Medulla oblongata (tissue), 1 donor: ENCODE results near the gene CDK5RAP3.

Experiments used
- DNase-seq: peaks from one replicate; pipeline ENCODE4 v3.0.0-alpha.2; 2015; ENCODE audit errors: extremely low spot score

CDK5RAP3 gene

GRCh38 chr17:47948706-47949196 is 22.2 kb upstream of the CDK5RAP3 start:
- DNase-seq, result no peak

GRCh38 chr17:47949197-47949759 is 21.6 kb upstream of the CDK5RAP3 start:
- peak; percentile 88 for DNase-seq

GRCh38 chr17:47949946-47950345 is 21.0 kb upstream of the CDK5RAP3 start:
- DNase-seq, result no peak

- DNase-seq, result no peak
Measured at GRCh38 chr17:47950448-47950847, 20.5 kb upstream of the CDK5RAP3 start.

- DNase-seq, result no peak
Measured at GRCh38 chr17:47952171-47953021, 18.5 kb upstream of the CDK5RAP3 start.

DNA sequence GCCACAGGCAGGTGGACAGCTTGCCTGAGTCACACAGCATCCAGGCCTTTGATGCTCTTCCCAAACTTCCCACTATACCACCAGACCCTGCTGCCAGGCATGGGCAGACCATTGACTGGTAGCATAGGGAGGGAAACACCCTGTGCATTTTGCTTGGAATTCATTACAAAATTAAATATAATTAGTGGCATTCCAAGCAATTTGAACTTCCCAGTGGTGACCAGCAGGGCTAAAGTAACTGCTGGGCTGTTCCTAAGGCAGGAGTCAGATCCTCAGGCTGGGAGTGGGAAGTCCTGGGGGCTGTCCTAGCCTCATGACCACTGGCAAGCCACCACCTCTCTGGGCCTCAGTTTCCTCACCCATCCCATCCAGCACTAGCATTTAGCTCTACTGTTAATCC is 17.0 kb upstream of the CDK5RAP3 start:
- DNase-seq, result no peak

DNA sequence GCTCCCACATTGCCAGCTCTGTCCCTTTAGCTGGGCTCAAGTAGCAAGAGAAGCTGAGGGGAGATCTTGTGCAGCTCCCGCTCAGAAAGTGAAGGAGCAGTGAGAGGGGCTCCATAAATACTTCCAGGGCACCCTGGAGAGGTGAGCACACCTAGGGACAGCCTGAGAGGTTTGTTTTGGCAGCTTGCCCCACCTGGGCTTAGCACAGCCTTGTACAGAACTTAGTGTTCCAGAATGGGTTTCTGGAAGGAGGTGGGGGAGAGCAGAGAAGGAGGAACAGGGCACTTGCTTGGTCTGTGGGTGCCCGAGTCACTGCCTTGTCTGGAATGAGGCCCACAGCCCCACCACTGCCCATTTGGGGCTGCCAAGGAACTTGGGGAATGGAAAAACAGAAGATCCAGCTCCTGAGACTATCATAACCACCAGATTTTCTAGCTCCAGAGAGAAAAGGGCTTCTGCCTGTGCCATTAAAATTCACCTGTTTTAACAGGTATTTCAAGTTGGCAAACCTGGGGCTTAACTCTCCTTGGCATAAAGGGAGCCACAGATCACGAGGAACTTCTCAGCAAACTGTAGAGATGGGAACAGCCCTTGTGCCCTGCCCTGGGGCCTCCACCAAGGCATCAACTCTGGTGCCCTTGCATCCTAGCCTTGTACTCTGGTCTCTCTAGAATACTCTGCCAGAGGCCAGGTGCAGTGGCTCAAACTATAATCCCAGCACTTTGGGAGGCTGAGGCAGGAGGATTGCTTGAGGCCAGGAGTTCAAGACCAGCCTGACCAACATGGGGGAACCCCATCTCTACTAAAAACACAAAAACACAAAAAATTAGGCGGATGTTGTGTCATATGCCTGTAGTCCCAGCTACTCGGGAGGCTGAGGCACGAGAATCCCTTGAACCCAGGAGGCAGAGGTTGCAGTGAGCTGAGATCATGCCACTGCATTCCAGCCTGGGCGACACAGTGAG is 15.1 kb upstream of the CDK5RAP3 start:
- DNase-seq, result no peak

GRCh38 chr17:47956791-47957590 is 13.9 kb upstream of the CDK5RAP3 start:
- no peak for DNase-seq

- no peak for DNase-seq
Measured at GRCh38 chr17:47957591-47958490, 13.1 kb upstream of the CDK5RAP3 start, which contains the start of gene PRR15L. Gene PRR15L, minus strand, starts transcription at chr17:47957883. Its CDS starts 4,649 bp downstream, at chr17:47953234.

DNA sequence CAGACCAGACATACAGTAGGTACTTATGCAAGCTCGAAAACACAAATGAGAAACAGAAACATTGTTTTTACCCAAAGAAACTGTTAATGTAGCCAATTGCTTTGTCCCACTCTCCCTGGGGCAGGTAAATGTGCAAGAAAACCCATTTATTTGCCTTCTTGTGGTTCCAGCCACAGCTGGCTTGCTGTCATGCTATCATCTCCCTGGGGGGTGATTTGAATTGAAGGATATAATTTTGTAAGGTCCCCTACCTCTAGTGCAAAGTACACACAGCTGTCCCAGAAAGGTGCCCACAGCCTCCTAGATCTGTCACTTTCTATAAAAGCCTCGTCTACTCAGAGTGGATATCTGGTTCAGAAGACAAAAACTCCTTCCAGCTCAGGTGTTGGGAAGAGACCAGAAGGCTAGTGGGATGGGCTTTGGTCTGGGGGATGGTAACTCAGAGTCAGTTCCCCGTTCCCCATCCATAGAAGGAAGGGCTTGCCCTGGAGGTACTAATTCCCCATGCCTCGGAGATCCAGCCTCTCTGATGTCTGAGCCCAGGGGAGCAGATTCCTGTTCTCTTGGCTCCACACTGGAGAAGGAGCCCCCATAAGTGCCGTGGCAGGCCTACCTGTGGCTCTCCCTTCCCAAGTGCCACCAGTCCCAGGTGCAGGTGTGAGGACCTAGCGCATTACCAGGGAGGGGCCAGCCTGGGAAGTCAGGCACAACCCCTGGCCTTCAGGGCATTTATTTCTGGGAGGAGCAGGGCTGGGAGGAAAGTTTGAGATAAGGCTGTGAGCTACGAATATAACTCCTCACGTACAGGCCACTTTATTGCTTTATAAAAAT is 10.9 kb upstream of the CDK5RAP3 start:
- no peak for DNase-seq

GRCh38 chr17:47961406-47961805 is 9.5 kb upstream of the CDK5RAP3 start:
- DNase-seq, result no peak

DNA sequence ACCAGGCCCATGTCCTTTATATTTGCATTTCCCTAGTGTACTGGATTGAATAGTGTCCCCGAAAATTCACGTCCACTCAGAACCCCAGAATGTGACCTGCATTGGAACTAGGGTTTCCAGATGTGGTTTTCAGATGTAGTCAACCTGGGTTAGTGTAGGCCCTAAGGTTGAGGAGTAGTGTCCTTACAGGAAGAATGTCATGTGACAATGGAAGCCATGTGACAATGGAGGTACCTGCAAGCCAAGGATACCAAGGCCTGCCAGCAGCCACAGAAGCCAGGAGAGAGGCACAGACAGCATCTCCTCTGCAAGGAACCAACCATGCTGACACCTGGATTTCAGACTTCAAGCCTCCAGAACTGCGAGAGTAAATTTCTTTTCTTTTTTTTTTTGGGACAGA is 8.0 kb upstream of the CDK5RAP3 start:
- no peak for DNase-seq

GRCh38 chr17:47964856-47965255 is 6.1 kb upstream of the CDK5RAP3 start:
- DNase-seq, result no peak

DNA sequence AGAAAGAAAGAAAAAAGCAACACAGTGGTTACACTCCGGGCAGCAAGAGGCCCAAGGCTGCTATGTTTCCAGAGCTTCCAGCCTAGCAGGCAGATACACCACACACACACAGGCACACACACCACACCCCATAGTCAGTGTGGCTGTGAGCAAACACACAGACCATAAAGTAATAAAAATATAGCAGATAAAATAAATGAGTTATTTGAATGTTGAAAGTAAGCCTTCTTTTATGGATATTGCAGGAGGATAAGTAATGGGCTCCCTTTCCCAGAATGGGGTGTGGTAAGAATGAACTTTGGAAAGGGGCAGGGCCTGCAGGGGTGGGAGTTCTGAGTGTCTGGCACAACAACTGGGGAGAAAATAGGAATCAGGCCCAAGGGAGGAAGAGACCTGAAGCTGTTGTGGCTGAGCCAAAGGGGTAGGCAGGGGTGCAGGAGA is 4.8 kb upstream of the CDK5RAP3 start:
- no peak for DNase-seq

DNA sequence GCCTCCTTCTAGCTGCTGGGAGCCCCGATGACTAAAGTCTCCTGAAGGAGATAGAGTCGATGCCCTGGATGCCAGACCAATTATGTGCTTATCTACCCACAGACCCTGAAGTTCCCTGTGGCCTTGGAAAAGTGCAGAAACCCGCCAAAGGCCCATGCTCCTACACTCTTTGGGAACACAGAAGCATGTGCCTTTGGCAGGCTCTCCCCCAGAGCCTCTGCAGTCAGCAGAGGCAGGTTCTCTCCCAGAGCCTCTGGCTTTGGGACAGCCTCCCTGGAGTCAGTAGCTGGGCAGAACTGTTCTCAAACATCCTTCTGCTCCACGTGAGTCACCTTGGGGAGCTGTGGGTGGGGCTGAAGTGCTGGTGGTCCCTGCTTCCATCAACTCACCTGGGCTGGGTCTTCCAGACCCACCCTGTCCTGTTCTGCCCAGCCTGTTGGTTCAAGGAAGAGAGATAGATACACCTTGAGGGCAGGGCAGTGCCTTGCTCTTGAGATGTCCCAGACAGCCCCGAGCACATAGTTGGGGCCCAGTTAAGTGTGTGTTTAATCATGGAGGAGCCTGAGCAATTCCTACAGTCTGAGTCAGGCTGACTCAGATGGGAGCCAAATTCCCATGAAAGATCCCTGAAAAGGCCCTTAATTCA is 3.2 kb upstream of the CDK5RAP3 start:
- no peak for DNase-seq

GRCh38 chr17:47968836-47969235 is 2.1 kb upstream of the CDK5RAP3 start:
- DNase-seq, result no peak

DNA sequence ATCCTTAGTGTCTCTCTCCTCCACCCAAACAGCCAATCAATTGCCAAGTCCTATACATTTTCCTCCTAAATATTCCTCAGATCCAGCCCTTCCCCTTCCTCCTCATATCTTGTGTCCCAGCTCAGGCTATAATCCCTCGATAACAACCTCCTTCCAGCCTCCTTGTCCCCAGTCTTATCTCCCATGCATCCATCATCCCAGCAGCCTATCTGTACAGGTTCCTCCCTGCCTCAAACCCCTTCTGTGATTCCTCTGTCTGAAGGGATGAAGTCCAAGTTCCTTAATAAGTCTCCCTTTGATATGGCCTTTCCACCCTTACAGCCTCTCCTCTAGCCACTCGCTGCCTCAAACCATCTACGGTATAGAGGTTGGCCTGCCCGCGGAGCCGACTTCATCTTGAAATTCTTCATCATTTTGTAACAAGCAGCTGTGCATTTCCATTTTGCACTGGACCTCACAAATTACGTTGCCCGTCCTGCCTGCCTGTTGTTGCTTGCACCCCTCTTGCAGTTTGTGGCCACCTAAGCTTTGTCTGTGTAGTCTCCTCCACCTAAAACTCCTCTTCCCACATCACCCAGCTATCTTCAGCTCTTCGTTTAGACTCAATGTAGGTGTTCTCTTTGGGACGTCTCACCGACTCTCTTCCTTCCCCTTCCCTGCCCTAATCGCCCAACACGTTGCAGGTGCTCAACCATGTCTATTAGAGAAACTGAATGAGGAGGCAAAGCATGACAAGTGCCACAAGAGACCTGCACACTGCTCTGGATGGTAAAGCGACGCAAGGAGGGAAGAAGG is 786 bp upstream of the CDK5RAP3 start:
- DNase-seq, result no peak

DNA sequence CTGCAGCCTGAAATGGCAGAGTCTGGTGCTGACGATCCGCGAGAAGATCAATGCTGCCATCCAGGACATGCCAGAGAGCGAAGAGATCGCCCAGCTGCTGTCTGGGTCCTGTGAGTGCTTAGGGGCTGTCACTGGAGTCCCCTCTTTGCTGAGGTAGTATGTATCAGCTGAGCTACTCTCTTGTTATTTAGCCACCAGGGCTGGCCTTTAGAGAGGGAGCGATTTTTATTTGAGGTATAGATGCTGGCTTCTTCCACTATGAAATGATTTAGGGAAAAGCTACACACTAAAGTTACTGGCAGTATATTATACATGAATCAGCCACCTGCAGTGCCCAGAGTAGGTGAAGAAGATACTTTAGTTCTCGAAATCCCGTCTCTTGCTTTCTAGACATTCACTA is 2.6 kb downstream of the CDK5RAP3 start:
- DNase-seq, result no peak
